ENCODE measurements around the gene PEX14. TPM values are rescaled to one million over a fixed set of nuclear protein-coding genes. Genes with fewer than 3 reads are reported as not detected.
A peak's percentile ranks its signal among the peaks of the same experiment; 100 is the strongest.
"Not testable (repeated sequence)": the region's sequence is repeated elsewhere in the genome, so short reads cannot be mapped to it uniquely, and the experiment has no call there.

Gene PEX14
- total RNA-seq, 1 donor from 2014 or later: 22.7 TPM

DNA sequence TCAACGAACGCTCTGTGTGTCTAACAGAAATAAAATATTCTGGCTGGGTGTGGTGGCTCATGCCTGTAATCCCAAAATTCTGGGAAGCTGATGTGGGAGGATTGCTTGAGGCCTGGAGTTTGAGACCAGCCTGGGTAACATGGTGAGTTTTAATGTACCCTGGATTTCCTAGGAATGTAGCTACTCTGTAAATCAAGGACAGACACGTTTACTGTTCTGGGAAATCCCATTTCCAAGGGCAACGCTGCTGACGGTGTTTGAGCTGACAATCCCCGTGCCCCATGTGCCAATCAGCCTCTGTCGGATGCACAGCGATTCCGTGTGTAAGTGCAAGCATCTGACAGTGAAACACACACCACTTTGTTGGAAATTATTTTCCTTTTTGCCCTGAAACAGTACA, 16.9 kb upstream of the PEX14 start:
- Mint-ChIP-seq H3K27ac (no peak overlapping the region), H3K27me3 (ENCODE audit: insufficient read depth) (no peaks in the 10 kb centered on the region), H3K4me3 (no peak overlapping the region), H3K4me1 (ENCODE audit: low read depth) (no peaks in the 10 kb centered on the region), H3K9me3 (no peaks in the 10 kb centered on the region), H3K36me3 (ENCODE audit: low read depth) (peaks cover 20% of the 10 kb centered on the region)
- intact Hi-C loops (cut with micrococcal nuclease): no loop called here
- no peak for DNase-seq (ENCODE audit: low spot score)

DNA sequence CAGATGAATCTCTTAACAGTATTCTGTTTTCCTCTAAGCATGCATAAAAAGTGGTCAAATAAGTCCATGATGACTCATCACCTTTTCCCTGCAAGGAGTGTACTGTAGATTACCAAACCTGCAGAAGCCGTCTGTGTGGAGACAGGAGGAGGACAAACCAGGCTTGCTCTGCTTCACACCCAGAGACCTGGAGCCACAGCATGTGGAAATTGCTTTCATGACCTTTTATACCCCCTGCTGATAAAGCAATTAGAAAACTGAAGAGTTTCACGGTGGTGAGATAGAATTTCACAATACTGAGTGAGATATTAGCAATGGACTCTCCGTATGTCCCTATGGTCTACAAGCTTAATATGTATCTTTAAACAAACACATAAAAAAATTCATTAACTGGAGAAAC, 15.6 kb upstream of the PEX14 start:
- intact Hi-C loops (cut with micrococcal nuclease): no loop called here
- H3K36me3 Mint-ChIP-seq (ENCODE audit: low read depth): peaks cover 27% of the 10 kb centered on the region
- DNase-seq (ENCODE audit: low spot score): no peak
- no peaks in the 10 kb centered on the region for H3K9me3 Mint-ChIP-seq
- H3K4me3 Mint-ChIP-seq: no peak overlapping the region
- no peaks in the 10 kb centered on the region for H3K4me1 Mint-ChIP-seq (ENCODE audit: low read depth)
- no peak overlapping the region for H3K27ac Mint-ChIP-seq
- H3K27me3 Mint-ChIP-seq (ENCODE audit: insufficient read depth): no peaks in the 10 kb centered on the region

DNA sequence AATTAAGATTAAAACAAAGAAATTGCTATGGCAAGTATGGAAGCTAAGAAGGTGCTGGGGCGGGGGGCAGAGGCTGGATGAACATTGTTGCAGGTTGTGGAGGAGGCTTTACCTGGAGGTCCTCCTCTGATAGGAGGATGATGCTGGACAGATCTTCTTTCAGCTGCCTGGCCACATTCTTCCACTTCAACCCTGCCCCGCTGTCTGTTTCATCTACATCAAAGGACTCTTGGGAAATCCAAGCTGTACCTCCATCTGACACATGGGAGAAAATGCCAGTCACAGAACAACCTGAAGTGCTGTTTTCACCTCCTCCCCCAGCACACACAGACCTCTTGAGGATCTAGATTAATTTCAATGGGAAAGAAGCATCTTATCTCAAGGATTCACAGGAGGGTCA, 7.7 kb upstream of the PEX14 start:
- Mint-ChIP-seq H3K9me3 (no peaks in the 10 kb centered on the region), H3K27me3 (ENCODE audit: insufficient read depth) (no peaks in the 10 kb centered on the region), H3K4me3 (no peak overlapping the region), H3K36me3 (ENCODE audit: low read depth) (peaks cover 26% of the 10 kb centered on the region), H3K4me1 (ENCODE audit: low read depth) (peaks cover 5% of the 10 kb centered on the region), H3K27ac (no peak overlapping the region)
- intact Hi-C loops (cut with micrococcal nuclease): no loop called here
- DNase-seq (ENCODE audit: low spot score): no peak

DNA sequence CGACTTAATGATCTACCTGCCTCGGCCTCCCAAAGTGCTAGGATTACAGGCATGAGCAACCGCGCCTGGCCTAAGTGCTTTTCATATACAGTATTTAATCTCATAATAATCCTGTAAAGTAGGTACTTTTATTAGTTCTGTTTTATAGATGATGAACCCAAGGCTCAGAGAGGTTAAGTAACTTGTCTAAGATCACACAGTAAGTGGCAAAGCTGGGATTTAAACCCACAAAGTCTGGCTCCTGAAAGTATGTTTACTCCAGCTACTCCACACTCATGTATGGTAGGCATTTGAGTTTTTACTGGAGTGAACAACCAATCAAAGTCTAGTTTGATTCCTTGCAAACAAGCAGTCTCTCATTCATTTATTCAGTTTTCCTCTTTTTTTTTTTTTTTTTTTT, 4.7 kb upstream of the PEX14 start:
- Mint-ChIP-seq H3K27me3 (ENCODE audit: insufficient read depth) (no peaks in the 10 kb centered on the region), H3K36me3 (ENCODE audit: low read depth) (peaks cover 15% of the 10 kb centered on the region), H3K4me3 (no peak overlapping the region), H3K4me1 (ENCODE audit: low read depth) (peaks cover 26% of the 10 kb centered on the region), H3K9me3 (no peaks in the 10 kb centered on the region), H3K27ac (no peak overlapping the region)
- no peak for DNase-seq (ENCODE audit: low spot score)
- intact Hi-C loops (cut with micrococcal nuclease): no loop called here

DNA sequence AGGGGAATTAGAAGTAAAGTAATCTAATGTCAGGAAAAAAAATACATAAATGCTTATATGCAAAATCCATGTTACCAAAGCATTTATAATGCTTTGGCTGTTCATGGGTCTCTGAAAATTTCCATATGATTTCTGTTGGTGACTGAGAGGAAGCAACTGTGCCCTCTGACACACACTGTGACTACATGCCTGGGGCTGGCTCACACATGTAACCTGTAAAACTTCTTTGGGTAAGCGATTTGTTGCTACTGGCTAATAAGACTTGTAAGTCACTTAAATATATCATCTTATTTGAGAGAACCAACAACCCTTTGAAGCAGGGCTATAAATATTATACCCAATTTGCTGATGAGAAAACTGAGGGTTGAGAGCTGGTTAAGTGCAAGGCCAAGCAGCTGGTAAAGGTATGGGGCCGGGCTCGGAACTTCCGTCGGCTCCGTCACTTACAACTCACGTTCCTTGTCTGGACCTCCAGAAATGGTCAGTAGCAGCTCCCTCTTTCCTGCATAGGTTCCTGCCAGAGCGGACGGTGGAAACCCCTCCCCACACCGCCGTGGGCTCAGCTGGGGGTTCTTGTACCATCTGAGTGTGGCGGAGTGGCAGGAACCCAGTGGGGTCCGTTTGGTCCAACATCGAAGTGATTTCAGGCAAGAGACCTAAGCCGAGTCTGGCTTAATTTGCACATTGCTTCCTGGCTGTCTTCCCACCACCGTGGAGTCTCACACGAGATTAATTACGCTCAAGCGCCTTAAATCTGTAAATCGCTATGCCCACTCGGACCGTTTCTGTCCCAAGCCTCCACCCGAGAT, 3.1 kb upstream of the PEX14 start:
- no peaks in the 10 kb centered on the region for H3K27me3 Mint-ChIP-seq (ENCODE audit: insufficient read depth)
- peaks cover 15% of the 10 kb centered on the region for H3K36me3 Mint-ChIP-seq (ENCODE audit: low read depth)
- peaks cover 41% of the 10 kb centered on the region for H3K4me1 Mint-ChIP-seq (ENCODE audit: low read depth)
- H3K4me3 Mint-ChIP-seq: peak overlapping the region; percentile 89
- DNase-seq (ENCODE audit: low spot score): peak; percentile 5
- no peaks in the 10 kb centered on the region for H3K9me3 Mint-ChIP-seq
- peak overlapping the region; percentile 85 for H3K27ac Mint-ChIP-seq
- intact Hi-C loops (cut with micrococcal nuclease): loop anchor here (1.0 to 2.0 kb wide), 6 partner anchors 24 to 933 kb away; partner anchors contain the start of genes CENPS, MTOR and SLC25A33

DNA sequence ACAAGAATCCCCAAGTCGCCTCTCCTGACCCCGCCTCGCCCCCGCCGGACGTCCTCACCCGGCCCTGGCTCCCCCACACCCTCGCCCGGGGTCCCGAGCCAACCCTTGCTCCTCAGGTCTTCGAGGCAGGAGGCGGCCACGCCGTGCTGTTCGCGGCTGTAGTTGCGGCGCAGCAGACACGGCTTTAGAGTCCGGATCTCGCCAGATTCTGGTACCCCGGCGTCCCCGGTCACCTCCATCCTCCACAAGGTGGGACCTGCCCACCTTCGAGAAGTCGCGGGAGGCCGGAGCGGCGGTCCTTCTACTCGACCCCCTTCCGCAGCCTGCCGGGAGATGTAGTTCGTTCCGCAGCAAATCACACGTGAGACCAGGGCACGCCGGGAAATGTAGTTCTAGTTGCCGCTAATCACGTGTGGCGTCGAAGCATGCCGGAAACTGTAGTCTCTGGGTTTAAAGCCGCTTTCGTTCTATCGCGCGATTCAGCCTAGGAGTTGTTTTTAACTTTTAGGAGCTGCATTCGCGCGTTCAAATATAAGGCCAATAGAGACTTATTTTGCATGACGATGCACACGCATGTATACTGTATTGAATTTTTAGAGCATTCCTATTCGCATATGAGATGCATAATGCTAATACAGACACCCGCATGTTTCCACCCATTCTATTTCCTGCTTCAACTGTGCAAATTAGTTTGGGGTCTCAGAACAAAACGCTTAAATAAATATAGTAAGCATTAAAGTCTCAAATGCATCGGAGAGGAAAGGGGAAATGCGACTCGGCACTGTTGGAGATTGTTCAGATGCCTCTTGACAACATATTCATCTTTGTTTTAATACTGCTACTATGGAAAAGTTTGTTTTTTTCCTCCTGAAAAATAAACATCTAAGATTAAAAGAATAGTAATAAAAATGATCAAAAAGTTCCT, 2.3 kb upstream of the PEX14 start, which contains the start of gene DFFA:
TSS of gene DFFA (minus strand) at position 310 of the 925 bp plus-strand sequence. CDS start at position 239, 71 bp downstream.
- Mint-ChIP-seq H3K27me3 (ENCODE audit: insufficient read depth) (no peaks in the 10 kb centered on the region), H3K27ac (peak within 1 kb of the TSS; percentile 85), H3K4me1 (ENCODE audit: low read depth) (peaks cover 45% of the 10 kb centered on the region), H3K9me3 (no peaks in the 10 kb centered on the region), H3K4me3 (peak within 1 kb of the TSS; percentile 89), H3K36me3 (ENCODE audit: low read depth) (peaks cover 13% of the 10 kb centered on the region)
- intact Hi-C loops (cut with micrococcal nuclease): loop anchor here (1.0 to 2.0 kb wide), 6 partner anchors 23 to 934 kb away; partner anchors contain the start of genes CENPS, MTOR and SLC25A33
- DNase-seq (ENCODE audit: low spot score): peak; percentile 90

DNA sequence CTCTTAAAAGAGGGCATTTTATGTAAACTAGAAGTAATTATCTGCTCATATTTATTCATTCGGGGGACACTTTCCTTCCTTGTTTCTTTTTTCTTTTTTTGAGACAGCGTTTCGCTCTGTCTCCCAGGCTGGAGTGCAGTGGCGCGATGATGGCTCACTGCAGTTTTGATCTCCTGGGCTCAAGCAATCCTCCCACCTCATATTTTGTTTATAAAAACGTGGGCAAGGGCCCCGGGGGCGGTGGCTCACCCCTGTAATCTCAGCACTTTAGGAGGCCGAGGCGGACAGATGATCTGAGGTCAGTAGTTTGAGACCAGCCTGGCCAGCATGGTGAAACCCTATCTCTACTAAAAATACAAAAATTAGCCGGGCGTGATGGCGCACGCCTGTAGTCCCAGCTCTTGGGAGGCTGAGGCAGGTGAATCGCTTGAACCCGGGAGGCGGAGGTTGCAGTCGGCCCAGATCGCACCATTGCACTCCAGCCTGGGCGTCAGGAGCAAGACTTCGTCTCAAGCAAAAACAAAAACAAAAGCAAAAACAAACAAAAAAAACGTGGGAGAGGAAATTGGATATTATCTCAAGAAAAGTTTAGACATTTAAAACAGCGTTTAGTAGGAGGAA, 1.5 kb upstream of the PEX14 start:
- Mint-ChIP-seq H3K27ac (peak overlapping the region; percentile 65), H3K27me3 (ENCODE audit: insufficient read depth) (no peaks in the 10 kb centered on the region), H3K36me3 (ENCODE audit: low read depth) (peaks cover 7% of the 10 kb centered on the region), H3K4me1 (ENCODE audit: low read depth) (peaks cover 46% of the 10 kb centered on the region), H3K9me3 (no peaks in the 10 kb centered on the region), H3K4me3 (peak overlapping the region; percentile 57)
- intact Hi-C loops (cut with micrococcal nuclease): loop anchor here (2.0 kb wide), 1 partner anchor 934 kb away; the partner anchor contains the start of gene SLC25A33
- DNase-seq (ENCODE audit: low spot score): no peak

DNA sequence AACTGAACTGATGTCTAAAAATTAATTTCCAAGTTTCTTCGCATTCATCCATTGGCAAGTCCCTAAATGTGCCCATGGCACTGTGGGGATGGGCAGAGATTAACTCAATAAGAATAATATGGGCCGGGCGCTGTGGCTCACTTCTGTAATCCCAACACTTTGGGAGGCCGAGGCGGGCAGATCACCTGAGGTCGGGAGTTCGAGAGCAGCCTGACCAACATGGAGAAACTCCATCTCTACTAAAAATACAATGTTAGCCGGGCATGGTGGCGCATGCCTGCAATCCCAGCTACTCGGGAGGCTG, 489 bp upstream of the PEX14 start:
- peak overlapping the region; percentile 11 for H3K27ac Mint-ChIP-seq
- peak overlapping the region; percentile 98 for H3K4me3 Mint-ChIP-seq
- H3K4me1 Mint-ChIP-seq (ENCODE audit: low read depth): peaks cover 47% of the 10 kb centered on the region
- not testable (repeated sequence) for DNase-seq (ENCODE audit: low spot score); H3K27me3 Mint-ChIP-seq (ENCODE audit: insufficient read depth); H3K9me3 Mint-ChIP-seq; H3K36me3 Mint-ChIP-seq (ENCODE audit: low read depth)
- intact Hi-C loops (cut with micrococcal nuclease): loop anchor here (1.0 to 2.0 kb wide), 3 partner anchors 263 to 564 kb away; partner anchors contain the start of genes CTNNBIP1, KIF1B, LZIC and NMNAT1

DNA sequence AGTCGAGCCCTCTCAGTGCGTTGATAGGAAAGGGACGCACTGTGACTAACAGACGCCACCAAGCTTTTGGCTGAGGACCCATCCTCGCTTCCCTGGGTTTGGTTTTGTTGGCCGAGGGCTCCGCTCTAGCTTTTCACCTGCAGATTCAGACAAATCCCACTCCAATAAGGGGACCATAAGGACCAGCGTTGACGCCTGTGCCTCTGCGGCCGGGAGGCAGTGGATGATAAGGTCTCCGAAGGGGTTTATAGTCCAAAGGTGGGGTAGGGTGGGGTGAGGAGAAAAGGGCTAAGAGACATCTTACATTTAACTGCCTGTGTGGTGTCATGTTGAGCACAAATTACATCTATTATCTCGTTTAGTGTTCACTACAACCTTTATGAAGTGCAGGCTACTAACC, 760 bp downstream of the PEX14 start:
- H3K27me3 Mint-ChIP-seq (ENCODE audit: insufficient read depth): no peaks in the 10 kb centered on the region
- intact Hi-C loops (cut with micrococcal nuclease): loop anchor here (2.0 kb wide), 2 partner anchors 265 to 533 kb away; partner anchors contain the start of genes KIF1B, LZIC and NMNAT1
- peaks cover 52% of the 10 kb centered on the region for H3K4me1 Mint-ChIP-seq (ENCODE audit: low read depth)
- H3K4me3 Mint-ChIP-seq: peak overlapping the region; percentile 98
- no peaks in the 10 kb centered on the region for H3K9me3 Mint-ChIP-seq
- no peak for DNase-seq (ENCODE audit: low spot score)
- peaks cover 2% of the 10 kb centered on the region for H3K36me3 Mint-ChIP-seq (ENCODE audit: low read depth)
- peak overlapping the region; percentile 90 for H3K27ac Mint-ChIP-seq

DNA sequence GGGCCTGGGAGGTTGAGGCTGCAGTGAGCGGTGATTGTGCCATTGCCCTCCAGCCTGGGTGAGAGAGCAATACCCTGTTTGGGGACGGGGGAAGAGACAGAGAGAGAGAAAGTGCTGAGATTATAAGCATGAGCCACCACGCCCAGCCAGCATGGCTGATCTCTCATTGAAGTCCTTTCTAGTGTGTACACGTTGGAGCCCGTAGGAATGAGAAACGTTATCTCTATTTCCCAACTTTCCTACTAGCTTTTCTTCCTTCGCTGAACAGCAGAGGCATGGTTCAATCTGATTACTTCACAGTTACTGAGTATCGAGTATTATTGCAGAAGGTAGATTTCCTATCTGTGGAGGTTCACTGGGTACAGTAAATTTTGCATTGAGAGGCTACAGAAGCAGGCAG, 4.5 kb downstream of the PEX14 start:
- Mint-ChIP-seq H3K27me3 (ENCODE audit: insufficient read depth) (no peaks in the 10 kb centered on the region), H3K27ac (no peak overlapping the region), H3K36me3 (ENCODE audit: low read depth) (peaks cover 2% of the 10 kb centered on the region), H3K4me1 (ENCODE audit: low read depth) (peaks cover 30% of the 10 kb centered on the region), H3K4me3 (no peak overlapping the region), H3K9me3 (no peaks in the 10 kb centered on the region)
- no peak for DNase-seq (ENCODE audit: low spot score)
- intact Hi-C loops (cut with micrococcal nuclease): no loop called here

DNA sequence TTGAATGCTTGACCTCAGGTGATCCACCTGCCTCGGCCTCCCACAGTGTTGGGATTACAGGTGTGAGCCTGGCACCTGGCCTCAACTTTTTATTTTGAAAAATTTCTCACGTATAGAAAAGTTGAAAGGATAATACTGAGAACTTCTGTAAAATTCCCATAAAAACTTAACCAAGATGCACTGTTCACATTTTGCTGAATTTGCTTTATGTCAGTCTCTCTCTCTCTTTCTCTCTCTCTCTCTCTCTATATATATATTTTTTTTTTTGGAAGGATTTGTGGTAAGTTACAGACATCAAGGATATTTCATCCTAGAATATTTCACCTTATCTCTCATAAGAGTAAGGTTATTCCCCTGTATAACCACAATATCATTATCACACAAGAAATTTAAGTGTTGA, 5.9 kb downstream of the PEX14 start:
- no peak overlapping the region for H3K27ac Mint-ChIP-seq
- H3K36me3 Mint-ChIP-seq (ENCODE audit: low read depth): peaks cover 5% of the 10 kb centered on the region
- no peaks in the 10 kb centered on the region for H3K27me3 Mint-ChIP-seq (ENCODE audit: insufficient read depth)
- H3K4me3 Mint-ChIP-seq: no peak overlapping the region
- H3K9me3 Mint-ChIP-seq: no peaks in the 10 kb centered on the region
- DNase-seq (ENCODE audit: low spot score): no peak
- intact Hi-C loops (cut with micrococcal nuclease): no loop called here
- peaks cover 21% of the 10 kb centered on the region for H3K4me1 Mint-ChIP-seq (ENCODE audit: low read depth)

DNA sequence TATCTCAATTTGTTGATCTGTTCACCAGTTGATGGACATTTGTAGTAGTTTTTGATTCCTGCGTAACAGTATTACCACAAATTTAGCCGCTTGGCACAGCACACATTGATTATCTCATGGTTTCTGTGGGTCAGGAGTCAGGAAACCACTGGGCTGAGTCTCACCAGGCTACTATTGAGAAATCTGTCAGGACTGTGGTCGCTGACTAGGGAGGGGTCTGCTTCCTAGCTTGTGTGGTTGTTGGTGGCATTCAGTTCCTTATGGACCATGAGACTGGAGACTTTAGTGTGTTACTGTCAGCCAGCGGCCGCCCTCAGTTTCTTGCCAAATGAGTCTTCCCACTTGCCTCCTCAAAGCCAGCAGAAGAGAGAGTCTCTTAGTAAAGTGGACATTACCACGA, 9.8 kb downstream of the PEX14 start:
- peaks cover 7% of the 10 kb centered on the region for H3K36me3 Mint-ChIP-seq (ENCODE audit: low read depth)
- intact Hi-C loops (cut with micrococcal nuclease): no loop called here
- H3K4me3 Mint-ChIP-seq: no peak overlapping the region
- H3K27ac Mint-ChIP-seq: no peak overlapping the region
- H3K27me3 Mint-ChIP-seq (ENCODE audit: insufficient read depth): no peaks in the 10 kb centered on the region
- DNase-seq (ENCODE audit: low spot score): no peak
- H3K4me1 Mint-ChIP-seq (ENCODE audit: low read depth): peaks cover 7% of the 10 kb centered on the region
- no peaks in the 10 kb centered on the region for H3K9me3 Mint-ChIP-seq

Data from activated T-helper 1 cell treated with anti-CD3 and anti-CD28 coated beads, Interleukin-12 subunit alpha, Interleukin-12 subunit beta, Interleukin-2, Interleukin-4 antibody, amounts not matched to agents 30 ng/mL and 10 ng/mL and 1 ng/mL, durations not matched to agents 14 hours and 24 hours and 36 hours (primary cell).